Measurements from ENCODE around the gene DIAPH2. TPM values are rescaled to one million over a fixed set of nuclear protein-coding genes. Genes with fewer than 3 reads are reported as not detected.

The DIAPH2 gene
- total RNA-seq, 1 donor from 2014 or later, result 18.9 TPM

DNA sequence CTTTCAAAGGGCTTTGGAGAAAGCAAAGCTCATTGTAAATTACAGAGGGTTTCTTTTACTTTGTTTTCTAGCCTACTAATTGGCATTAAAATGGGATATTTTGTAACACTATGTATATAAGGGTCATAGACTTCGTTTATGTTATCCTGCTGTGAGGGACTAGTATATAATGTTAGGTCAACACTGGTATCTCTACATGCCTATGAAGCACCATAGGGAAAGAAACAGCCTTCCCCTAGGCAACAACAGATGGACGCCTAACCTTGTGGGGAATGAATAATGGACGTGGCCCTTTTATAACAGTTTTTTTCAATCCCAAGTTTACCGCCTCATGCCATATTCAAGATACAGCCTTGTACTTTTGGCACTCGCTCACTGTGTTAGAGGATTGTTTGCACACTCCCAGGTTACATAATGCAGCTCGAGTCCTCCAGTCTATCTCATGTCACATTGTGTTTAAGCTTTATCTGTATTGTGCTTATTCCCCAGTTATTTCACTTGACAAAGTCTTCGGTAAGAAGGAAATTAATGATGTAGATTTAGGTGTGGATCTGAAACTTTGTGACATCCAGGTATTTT is 910.1 kb downstream of the DIAPH2 start:
- no peak for DNase-seq (ENCODE audit: extremely low spot score, unreplicated experiment)
- Mint-ChIP-seq H3K27ac (no peak overlapping the region), H3K27me3 (no peaks in the 10 kb centered on the region), H3K36me3 (peaks cover 21% of the 10 kb centered on the region), H3K4me3 (no peak overlapping the region), H3K4me1 (ENCODE audit: unreplicated experiment) (peaks cover 11% of the 10 kb centered on the region), H3K9me3 (no peaks in the 10 kb centered on the region)
- TF ChIP-seq, protein P1, sequence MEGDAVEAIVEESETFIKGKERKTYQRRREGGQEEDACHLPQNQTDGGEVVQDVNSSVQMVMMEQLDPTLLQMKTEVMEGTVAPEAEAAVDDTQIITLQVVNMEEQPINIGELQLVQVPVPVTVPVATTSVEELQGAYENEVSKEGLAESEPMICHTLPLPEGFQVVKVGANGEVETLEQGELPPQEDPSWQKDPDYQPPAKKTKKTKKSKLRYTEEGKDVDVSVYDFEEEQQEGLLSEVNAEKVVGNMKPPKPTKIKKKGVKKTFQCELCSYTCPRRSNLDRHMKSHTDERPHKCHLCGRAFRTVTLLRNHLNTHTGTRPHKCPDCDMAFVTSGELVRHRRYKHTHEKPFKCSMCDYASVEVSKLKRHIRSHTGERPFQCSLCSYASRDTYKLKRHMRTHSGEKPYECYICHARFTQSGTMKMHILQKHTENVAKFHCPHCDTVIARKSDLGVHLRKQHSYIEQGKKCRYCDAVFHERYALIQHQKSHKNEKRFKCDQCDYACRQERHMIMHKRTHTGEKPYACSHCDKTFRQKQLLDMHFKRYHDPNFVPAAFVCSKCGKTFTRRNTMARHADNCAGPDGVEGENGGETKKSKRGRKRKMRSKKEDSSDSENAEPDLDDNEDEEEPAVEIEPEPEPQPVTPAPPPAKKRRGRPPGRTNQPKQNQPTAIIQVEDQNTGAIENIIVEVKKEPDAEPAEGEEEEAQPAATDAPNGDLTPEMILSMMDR (conservative IDR thresholded peaks at IDR 0.05), result no peak

DNA sequence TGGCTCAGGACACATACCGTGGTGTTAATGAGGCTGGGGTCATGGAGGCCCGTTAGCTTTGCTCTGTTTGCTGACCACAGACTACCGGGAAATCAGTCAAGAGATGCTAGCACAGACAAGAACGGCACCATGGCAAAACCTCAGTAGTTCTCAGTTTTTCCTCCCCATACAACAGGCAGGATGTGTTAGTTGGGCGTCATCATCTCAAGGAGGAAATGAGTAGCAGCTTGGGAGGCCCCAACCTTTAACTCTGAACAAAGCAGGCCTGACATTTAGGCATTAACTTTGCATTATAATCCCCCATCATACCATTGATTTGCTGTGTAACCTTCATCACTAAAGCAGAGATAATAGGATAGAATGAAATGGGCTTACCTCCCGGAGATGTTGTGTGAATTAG is 913.3 kb downstream of the DIAPH2 start:
- H3K4me3 Mint-ChIP-seq, result no peak overlapping the region
- H3K27ac Mint-ChIP-seq, result no peak overlapping the region
- H3K4me1 Mint-ChIP-seq (ENCODE audit: unreplicated experiment), result peaks cover 16% of the 10 kb centered on the region
- peaks cover 21% of the 10 kb centered on the region for H3K36me3 Mint-ChIP-seq
- no peaks in the 10 kb centered on the region for H3K27me3 Mint-ChIP-seq
- DNase-seq (ENCODE audit: extremely low spot score, unreplicated experiment), result no peak
- TF ChIP-seq, protein P1 (conservative IDR thresholded peaks at IDR 0.05), result no peak
- H3K9me3 Mint-ChIP-seq, result no peaks in the 10 kb centered on the region

DNA sequence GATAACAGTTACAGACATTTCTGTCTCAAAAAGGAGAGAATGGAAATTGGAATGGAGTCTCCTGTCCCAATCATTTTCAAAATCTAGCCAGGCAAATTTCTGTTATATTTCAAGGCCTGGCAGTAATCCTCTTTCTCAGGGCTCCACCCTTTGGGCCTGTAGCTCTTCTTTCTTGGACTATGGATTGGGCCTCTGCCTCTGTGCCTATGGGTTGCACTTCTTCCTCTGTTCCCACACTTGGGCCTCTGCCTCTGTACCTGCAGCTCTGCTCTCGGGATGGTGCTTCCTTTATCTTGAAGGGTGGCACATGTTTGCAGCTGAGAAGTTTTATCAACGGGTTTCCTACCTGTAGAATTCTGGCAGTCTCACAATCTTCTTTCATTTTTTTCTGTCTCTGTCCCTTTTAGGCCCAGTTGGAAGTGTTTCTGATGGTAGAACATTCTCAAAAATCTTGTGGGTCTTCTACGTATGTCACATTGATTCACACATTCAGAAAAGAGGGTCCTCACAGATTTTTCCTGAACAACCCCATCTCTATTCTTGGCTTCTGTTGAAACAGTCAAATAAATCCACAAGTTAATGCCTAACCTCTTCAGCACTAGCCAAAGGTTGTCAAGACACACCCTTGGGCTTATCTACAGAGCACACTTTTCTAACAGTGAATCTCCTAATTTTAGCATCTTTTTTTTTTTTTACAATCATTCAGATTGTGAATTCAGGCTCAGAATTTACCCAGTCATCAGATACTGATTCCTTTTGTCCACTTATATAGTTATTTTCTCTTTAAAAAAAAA is 918.0 kb downstream of the DIAPH2 start:
- H3K27ac Mint-ChIP-seq, result no peak overlapping the region
- no peak for DNase-seq (ENCODE audit: extremely low spot score, unreplicated experiment)
- H3K36me3 Mint-ChIP-seq, result peaks cover 21% of the 10 kb centered on the region
- H3K9me3 Mint-ChIP-seq, result no peaks in the 10 kb centered on the region
- H3K4me3 Mint-ChIP-seq, result no peak overlapping the region
- no peaks in the 10 kb centered on the region for H3K27me3 Mint-ChIP-seq
- H3K4me1 Mint-ChIP-seq (ENCODE audit: unreplicated experiment), result peaks cover 16% of the 10 kb centered on the region
- TF ChIP-seq, protein P1 (conservative IDR thresholded peaks at IDR 0.05), result no peak

DNA sequence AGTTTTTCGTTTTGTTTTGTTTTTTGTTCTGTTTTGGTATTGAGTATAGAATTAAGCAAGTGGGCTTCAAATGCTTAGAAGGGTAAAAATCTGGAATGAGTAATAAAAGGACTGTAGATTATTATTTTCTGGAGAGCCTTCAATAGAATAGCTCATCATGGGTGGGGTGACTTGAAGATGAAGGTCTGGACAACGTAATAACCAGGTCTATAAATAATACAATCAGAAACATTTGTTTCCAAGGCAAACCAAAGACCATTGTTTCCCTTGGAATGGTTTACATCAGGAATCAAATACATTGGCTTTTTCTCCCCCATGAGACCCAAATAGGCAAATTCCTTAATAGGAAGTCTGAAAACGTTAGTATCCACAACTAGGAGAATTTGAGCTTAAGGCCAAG is 920.6 kb downstream of the DIAPH2 start:
- no peak for DNase-seq (ENCODE audit: extremely low spot score, unreplicated experiment)
- TF ChIP-seq, protein P1 (conservative IDR thresholded peaks at IDR 0.05), result no peak
- Mint-ChIP-seq H3K4me3 (no peak overlapping the region), H3K9me3 (peaks cover 10% of the 10 kb centered on the region), H3K27ac (no peak overlapping the region), H3K4me1 (ENCODE audit: unreplicated experiment) (peaks cover 5% of the 10 kb centered on the region), H3K27me3 (no peaks in the 10 kb centered on the region), H3K36me3 (peaks cover 16% of the 10 kb centered on the region)

DNA sequence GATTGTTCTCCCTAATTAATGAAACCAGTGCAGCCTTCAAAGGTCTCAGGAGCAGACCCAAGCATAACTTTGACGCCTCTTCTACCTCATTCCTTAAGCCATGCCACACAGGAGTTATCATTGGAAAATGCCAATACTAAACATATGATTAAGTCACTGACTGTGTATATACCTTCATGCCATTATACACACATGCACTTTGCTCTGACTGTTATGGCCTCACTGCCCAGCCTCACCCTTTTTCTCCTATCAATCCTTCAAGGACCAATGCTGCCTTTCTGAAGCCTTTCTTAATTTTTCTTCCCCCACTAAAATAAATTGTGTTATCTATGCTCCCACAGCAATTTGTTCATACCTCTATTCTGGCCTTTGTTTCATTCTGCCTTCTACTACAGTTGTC is 924.7 kb downstream of the DIAPH2 start:
- Mint-ChIP-seq H3K4me1 (ENCODE audit: unreplicated experiment) (peaks cover 5% of the 10 kb centered on the region), H3K27ac (no peak overlapping the region), H3K36me3 (peaks cover 11% of the 10 kb centered on the region), H3K9me3 (peaks cover 14% of the 10 kb centered on the region), H3K4me3 (no peak overlapping the region), H3K27me3 (no peaks in the 10 kb centered on the region)
- TF ChIP-seq, protein P1 (conservative IDR thresholded peaks at IDR 0.05), result no peak
- no peak for DNase-seq (ENCODE audit: extremely low spot score, unreplicated experiment)

Data from type B pancreatic cell (in vitro differentiated cells).